Right atrium auricular region (tissue), 2 donors: ENCODE results near the gene ABCA7. TPM values are rescaled to one million over a fixed set of nuclear protein-coding genes. Genes with fewer than 3 reads are reported as not detected.

ENCODE experiments used
- DNase-seq: peaks from one replicate; pipeline ENCODE4 v3.0.0-alpha.2; 2019; ENCODE audit warnings: low spot score
- H3K27ac ChIP-seq, 2 donors: fragments of 200-600 bp; sonication (generic); 1 replicate in 1 of 2; 2 replicates in 1 of 2; pipeline ENCODE4 v1.5.1; 2016 to 2019
- H3K27me3 ChIP-seq, 2 donors: fragments of 200-600 bp; sonication (generic); one replicate each; pipeline versions ENCODE4 v1.5.1 to v1.6.0; 2017 to 2019
- H3K36me3 ChIP-seq: fragments of 200-600 bp; sonication (generic); one replicate; pipeline ENCODE4 v1.5.1; 2016
- H3K4me1 ChIP-seq, 2 donors: fragments of 200-600 bp; sonication (generic); one replicate each; pipeline versions ENCODE4 v1.5.1 to v1.6.0; 2017 to 2019
- H3K4me3 ChIP-seq, 2 donors: fragments of 200-600 bp; sonication (generic); 1 replicate in 1 of 2; 2 replicates in 1 of 2; pipeline ENCODE4 v1.5.1; 2017 to 2019; ENCODE audit warnings: mild to moderate bottlenecking in 1 of 2, moderate library complexity in 1 of 2
- H3K9me3 ChIP-seq, 2 donors: fragments of 200-600 bp; sonication (generic); one replicate each; pipeline ENCODE4 v1.5.1; 2019
- total RNA-seq, 2 donors: library from RNA; depleted of rRNA; stranded (reverse); fragments of >200 nt; gene quantifications; one replicate each; pipeline ENCODE4 v1.1.0, GENCODE V29; 2016
- TF ChIP-seq, protein P1 (sequence below), 2 donors: fragments of 200-600 bp; sonication (generic); IDR thresholded peaks; one replicate each; pipeline ENCODE4 v1.5.1; 2019; ENCODE audit warnings: antibody characterized with exemption in 2 of 2

The ABCA7 gene
- total RNA-seq, 2 donors from 2014 or later, result 4.8 to 5.9 TPM

DNA sequence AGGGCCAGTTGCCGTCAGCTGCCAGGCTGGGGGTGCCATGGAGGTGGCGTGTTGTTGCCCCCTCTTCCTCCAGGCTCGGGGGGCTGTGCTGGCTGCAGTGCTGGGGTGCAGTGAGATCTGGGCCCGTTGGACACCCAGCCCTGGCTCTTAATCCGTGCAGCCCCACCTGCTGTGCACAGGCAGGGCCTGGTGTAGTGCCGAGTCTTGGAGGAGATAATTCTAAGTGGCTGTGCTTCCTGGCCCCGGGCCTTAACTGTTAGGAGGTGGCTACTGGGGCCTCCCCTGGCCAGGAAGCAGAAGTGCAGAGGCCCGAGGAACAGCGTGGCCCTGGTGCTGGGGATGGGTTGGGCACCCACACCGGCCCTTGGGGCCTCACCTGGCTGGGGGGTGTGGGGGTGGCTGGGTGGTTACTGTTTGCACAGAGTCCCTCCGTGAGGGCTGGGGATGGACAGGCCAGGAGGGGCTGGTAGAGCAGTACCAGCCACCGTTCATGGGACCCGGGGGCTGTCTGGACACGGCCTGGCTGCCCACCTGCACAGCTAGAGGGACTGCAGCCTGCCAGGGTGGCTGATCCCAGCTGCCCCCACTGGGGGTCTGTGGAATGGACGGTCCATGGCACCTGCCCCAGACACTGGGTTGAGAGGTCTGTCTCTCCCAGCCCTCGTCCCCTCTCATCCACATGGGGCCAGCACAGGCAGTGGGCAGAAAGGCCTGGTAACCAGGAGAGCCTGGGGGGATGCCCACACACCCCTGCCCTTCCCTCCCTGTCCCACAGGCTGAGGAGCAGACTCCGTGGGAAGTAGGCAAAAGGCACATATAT, 67.1 kb downstream of the ABCA7 start:
- TF ChIP-seq, protein P1, sequence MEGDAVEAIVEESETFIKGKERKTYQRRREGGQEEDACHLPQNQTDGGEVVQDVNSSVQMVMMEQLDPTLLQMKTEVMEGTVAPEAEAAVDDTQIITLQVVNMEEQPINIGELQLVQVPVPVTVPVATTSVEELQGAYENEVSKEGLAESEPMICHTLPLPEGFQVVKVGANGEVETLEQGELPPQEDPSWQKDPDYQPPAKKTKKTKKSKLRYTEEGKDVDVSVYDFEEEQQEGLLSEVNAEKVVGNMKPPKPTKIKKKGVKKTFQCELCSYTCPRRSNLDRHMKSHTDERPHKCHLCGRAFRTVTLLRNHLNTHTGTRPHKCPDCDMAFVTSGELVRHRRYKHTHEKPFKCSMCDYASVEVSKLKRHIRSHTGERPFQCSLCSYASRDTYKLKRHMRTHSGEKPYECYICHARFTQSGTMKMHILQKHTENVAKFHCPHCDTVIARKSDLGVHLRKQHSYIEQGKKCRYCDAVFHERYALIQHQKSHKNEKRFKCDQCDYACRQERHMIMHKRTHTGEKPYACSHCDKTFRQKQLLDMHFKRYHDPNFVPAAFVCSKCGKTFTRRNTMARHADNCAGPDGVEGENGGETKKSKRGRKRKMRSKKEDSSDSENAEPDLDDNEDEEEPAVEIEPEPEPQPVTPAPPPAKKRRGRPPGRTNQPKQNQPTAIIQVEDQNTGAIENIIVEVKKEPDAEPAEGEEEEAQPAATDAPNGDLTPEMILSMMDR (IDR thresholded peaks at IDR 0.05), result no peak
- H3K9me3 ChIP-seq, result no peaks in the 10 kb centered on the region
- no peaks in the 10 kb centered on the region for H3K27me3 ChIP-seq
- H3K4me1 ChIP-seq, result peaks cover 0 to 42% of the 10 kb centered on the region in 2 donors
- no peak for DNase-seq
- no peak overlapping the region for H3K27ac ChIP-seq
- no peak overlapping the region for H3K4me3 ChIP-seq
- peaks cover 51% of the 10 kb centered on the region for H3K36me3 ChIP-seq

DNA sequence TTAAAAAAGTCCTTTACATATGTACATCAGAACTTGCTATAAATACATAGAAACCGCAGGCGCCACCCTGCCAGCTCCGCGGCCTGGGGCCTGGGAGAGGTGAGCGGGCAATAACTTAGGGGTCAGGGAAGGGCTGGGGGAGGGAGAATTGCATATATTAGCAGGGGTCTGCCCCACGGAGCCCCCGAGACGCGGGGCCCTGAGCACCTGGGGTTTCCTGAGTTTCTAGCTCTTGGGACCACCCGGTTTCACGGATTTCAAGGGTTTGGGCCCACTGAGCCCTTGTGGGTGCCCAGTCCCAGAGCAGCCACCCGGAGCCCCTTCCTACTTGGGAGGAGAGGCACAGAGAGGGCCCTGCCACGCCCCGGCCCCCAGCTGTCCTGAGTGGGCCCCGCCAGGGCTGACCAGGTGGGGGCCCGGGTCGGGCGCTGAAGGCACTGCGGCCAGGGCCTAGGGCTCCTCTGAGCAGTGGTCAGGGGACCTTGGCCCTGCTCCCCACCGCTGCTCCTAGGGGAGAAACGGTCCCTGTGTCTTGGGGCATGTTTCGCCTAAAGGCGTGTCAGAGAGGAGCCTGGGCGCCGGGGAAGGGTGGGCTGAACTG, 67.9 kb downstream of the ABCA7 start:
- Histone ChIP-seq H3K4me1 (peaks cover 0 to 42% of the 10 kb centered on the region in 2 donors), H3K9me3 (no peaks in the 10 kb centered on the region), H3K36me3 (peaks cover 54% of the 10 kb centered on the region), H3K27me3 (no peaks in the 10 kb centered on the region), H3K27ac (no peak overlapping the region), H3K4me3 (no peak overlapping the region)
- TF ChIP-seq, protein P1 (IDR thresholded peaks at IDR 0.05), result no peak
- no peak for DNase-seq

DNA sequence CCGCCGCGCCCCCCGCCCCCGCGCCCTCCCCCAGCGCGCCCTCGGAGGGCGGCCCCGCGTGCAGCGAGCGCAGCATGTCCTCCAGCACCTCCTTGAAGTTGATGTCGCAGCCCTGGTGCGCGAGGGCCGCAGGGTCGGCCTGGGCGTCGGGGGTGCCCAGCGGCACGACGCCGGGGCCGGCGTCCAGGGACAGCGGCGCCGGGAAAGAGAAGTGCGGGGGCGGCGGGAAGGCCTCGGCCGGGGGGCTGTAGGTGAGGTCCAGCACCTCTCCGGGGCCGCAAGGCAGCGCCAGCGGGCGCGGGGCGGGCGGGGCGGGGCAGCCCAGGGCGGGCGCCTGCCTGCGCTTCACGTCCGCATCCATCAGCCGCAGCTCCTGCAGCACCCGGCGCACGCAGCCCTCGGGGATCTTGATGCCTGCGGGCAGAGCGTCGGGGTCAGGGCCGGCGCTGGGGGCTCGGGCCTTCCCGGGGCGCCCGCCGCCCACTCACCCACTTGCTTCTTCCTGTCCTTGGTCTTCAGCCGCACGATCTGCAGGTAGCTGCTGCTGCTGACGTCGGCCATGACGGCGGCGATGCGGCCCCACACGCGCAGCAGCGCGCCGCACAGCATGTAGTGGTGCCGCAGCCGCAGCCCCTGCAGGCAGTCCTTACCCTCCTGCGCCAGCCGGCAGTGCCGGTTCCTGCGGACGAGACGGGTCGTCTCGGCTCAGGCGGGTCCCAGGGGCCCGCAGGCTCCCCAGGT, 68.6 kb downstream of the ABCA7 start:
- Histone ChIP-seq H3K27ac (no peak overlapping the region), H3K4me1 (peaks cover 0 to 42% of the 10 kb centered on the region in 2 donors), H3K9me3 (no peaks in the 10 kb centered on the region), H3K27me3 (no peaks in the 10 kb centered on the region), H3K36me3 (peaks cover 56% of the 10 kb centered on the region), H3K4me3 (no peak overlapping the region)
- TF ChIP-seq, protein P1 (IDR thresholded peaks at IDR 0.05), result no peak
- no peak for DNase-seq

DNA sequence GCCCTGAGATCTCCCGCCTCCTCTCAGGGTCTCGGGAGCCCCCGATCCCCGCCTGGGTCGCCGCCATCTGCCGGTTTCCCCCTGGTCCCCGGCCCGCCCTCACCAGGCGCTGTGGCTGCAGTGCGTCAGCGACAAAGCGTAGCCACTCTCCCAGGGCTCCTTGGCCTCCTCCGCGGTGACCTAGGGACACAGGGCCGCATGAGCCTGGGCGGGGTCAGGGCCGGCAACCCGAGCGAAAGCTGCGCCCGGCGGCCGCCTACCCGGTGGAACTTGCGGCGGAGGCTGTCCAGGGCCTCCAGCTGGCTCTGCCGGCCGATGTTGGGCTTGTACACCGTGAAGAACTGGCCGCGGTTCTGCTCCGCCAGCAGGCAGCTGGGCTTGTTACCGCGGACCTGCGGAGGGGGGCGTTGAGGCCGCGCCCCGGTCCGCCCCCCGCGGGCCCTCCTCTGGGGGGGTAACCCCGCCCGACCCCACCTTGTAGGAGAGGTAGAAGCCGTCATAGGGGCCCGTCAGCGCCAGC, 69.2 kb downstream of the ABCA7 start:
- H3K4me1 ChIP-seq, result peaks cover 0 to 47% of the 10 kb centered on the region in 2 donors
- H3K9me3 ChIP-seq, result no peaks in the 10 kb centered on the region
- H3K27ac ChIP-seq, result no peak overlapping the region
- H3K27me3 ChIP-seq, result no peaks in the 10 kb centered on the region
- peaks cover 61% of the 10 kb centered on the region for H3K36me3 ChIP-seq
- DNase-seq, result no peak
- H3K4me3 ChIP-seq, result no peak overlapping the region
- TF ChIP-seq, protein P1 (IDR thresholded peaks at IDR 0.05), result no peak

DNA sequence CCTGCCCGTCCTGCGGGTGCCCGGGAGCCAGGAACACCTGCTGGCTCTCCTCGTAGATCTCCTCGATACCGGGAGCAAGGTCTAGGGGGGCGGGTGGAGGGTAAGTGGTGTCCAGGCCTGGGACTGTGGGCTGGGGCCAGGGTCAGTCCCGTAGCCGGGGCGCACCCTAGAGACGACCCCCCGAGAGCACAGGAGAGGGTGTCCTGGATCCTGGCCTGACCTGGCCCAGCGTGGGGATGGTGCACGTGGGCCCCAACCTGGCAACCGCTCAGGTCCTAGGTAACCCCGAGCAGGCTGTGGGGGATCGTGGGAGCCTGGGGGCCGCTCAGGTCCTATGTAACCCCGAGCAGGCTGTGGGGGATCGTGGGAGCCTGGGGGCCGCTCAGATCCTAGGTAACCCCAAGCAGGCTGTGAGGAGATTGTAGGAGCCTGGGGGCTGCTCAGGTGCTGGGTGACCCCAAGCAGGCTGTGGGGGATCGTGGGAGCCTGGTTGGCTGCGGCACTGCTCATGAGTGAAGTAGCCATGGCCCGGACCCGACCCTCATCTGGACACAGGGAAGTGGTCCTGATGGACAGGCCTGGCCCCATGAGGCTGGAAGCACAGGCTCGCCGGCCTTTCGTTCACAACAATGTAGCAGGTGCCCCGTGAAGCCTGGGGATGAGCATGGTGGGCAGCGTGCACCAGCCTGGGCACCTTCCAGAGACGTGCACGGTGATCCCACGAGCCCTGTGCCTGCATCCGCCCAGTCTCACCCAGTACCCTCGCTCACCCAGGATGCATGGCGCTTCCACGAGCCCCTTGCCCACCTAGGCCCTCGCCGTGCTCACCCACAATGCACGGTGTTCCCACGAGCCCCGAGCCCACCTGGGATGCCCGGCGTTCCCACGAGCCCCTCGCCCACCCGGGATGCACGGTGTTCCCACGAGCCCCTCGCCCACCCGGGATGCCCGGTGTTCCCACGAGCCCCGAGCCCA, 70.1 kb downstream of the ABCA7 start:
- Histone ChIP-seq H3K27me3 (no peaks in the 10 kb centered on the region), H3K27ac (no peak overlapping the region), H3K9me3 (no peaks in the 10 kb centered on the region), H3K36me3 (peaks cover 68% of the 10 kb centered on the region), H3K4me3 (no peak overlapping the region), H3K4me1 (peaks cover 0 to 48% of the 10 kb centered on the region in 2 donors)
- no peak for DNase-seq
- TF ChIP-seq, protein P1 (IDR thresholded peaks at IDR 0.05), result no peak
